NCI-H1092 treated with DMSO at 0.1 percent for 48 hours (cell line): ENCODE measurements around the gene CFAP90.

Source experiments
- DNase-seq: peaks from one replicate; lab custom pipeline; 2025; lab: John Stamatoyannopoulos, UW

Gene CFAP90

DNA sequence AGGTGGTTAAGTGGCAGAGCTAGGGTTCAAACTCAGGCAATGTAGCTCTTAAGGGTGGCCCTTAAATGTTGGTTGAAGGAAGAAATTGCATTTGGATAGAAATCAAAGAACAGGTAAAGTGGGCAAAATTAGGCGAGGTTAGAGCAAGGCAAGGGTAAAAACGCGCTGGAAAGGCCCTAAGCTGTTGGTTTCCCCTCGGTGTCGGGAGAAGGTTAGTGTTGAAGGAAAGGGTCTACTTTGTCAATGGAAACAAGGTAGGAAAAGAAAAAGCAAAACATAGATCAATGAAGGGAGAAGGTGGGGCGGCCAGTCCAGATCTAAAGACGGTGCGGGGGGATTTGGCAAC lies 17.5 kb upstream of the CFAP90 start:
- DNase-seq, result no peak

GRCh38 chr5:7867260-7867659 lies 16.3 kb upstream of the CFAP90 start:
- no peak for DNase-seq

- no peak for DNase-seq
Measured at GRCh38 chr5:7866196-7866595, 15.3 kb upstream of the CFAP90 start.

GRCh38 chr5:7857926-7858632 lies 7.1 kb upstream of the CFAP90 start:
- DNase-seq, result no peak

- DNase-seq, result no peak
Measured at GRCh38 chr5:7857361-7857760, 6.4 kb upstream of the CFAP90 start.

DNA sequence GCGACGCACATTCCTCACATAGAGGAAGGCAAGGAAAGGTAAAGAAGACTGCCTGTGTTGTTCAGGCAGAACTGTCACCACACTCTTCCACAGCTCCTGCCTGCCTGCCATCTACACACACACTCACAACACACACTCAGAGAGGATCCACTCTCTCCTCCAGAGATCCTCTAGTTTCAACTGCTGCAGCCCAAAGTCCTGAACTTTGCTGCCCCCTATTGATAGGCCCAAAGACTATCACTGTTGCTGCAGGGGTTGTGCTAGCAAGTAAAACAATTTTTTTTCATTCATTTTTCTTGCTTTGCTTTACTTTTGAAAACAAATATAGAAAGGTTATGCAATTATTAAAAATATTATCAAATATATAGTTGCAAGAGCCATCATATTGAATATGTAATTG lies 5.9 kb upstream of the CFAP90 start:
- DNase-seq, result peak; percentile 69

DNA sequence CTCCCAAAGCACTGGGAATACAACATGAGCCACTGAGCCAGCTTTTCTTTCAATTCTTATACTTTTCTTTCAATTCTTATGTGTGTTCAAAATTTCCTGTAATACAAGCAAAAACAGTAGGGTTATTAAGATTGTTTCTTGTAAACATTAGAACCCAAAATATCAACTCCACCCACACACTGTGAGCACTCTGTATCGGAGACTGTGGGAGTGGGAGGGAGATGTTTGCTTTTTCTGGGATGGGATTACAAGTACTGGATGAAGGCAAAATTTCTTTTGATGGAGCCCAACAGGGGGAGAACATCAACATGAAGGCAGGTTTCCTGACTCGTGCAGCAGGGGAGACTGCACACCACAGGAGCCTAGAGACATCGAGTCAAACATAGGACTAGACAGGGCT lies 4.7 kb upstream of the CFAP90 start:
- no peak for DNase-seq

DNA sequence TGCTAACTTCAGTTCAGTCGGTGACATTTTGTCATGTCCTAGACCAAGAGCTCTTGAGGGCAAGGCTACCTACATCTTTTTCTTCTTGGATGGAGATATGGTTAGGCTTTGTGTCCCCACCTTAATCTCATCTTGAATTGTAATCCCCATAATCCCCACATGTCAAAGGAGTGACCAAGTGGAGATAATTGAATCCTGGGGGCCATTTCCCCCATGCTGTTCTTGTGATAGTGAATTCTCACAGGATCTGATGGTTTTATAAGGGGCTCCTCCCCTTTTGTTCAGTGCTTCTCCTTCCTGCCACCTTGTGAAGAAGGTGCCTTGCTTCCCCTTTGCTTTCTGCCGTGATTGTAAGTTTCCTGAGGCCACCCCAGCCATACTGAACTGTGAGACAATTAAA lies 2.1 kb upstream of the CFAP90 start:
- DNase-seq, result no peak

GRCh38 chr5:7852542-7852941 lies 1.6 kb upstream of the CFAP90 start:
- DNase-seq, result no peak

GRCh38 chr5:7851617-7852289 lies 820 bp upstream of the CFAP90 start:
- DNase-seq, result no peak

DNA sequence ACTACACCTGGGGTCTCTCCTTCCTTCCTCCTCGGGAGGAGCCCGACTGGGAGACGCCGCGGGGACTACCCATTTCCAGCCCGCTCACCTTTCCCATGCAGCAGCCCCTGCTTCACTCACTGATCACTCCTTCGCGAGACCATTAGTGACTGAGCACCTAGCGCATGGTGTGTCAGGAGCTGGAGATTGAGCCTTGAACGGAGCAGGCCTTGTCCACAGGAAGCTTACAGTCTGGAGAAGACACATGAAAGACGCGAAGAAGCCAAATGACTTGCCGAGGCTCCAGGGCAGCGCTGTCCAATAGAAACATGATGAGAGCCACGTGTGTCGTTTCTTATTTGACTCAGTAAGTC lies 283 bp upstream of the CFAP90 start:
- no peak for DNase-seq

GRCh38 chr5:7849681-7850394 lies 1.1 kb downstream of the CFAP90 start:
- DNase-seq, result peak; percentile 32

GRCh38 chr5:7848296-7848695 lies 2.6 kb downstream of the CFAP90 start:
- no peak for DNase-seq

DNA sequence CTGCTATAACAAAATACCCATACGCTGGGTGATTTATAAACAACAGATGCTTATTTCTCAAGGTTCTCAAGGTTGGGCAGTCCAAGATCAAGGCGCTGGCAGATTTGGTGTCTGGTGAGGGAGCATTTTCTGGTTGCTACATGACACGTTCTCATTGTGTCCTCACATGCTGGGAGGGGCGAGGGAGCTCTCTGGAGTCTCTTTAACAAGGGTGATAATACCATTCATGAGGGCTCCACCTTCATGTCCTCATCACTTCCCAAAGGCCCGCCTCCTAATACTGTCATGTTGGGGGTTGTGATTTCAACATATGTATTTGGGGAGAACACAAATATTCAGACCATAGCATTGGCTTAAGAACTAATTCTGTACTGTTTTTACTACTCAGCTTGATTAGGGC lies 4.6 kb downstream of the CFAP90 start:
- DNase-seq, result no peak

GRCh38 chr5:7845557-7845956 lies 5.4 kb downstream of the CFAP90 start:
- no peak for DNase-seq

GRCh38 chr5:7844901-7845300 lies 6.0 kb downstream of the CFAP90 start:
- no peak for DNase-seq

DNA sequence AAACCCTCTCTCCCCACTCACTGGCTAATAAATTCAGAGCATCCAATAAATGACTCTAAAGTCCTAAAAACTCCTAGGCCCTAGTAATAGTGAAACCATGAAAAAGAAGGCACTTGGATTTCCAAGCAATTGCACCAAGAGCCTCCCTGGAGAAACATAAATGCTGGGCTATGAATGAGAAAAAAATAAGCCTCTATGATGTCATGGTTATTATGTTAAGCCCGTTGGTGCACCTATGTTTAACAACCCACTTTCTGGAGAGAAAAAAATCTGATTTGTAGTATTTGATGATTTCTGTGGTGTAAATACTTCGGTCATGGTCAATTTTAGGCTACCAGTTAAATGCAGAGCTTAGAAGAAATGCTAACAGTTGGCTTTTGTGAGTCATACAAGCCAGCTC lies 8.4 kb downstream of the CFAP90 start:
- DNase-seq, result no peak

DNA sequence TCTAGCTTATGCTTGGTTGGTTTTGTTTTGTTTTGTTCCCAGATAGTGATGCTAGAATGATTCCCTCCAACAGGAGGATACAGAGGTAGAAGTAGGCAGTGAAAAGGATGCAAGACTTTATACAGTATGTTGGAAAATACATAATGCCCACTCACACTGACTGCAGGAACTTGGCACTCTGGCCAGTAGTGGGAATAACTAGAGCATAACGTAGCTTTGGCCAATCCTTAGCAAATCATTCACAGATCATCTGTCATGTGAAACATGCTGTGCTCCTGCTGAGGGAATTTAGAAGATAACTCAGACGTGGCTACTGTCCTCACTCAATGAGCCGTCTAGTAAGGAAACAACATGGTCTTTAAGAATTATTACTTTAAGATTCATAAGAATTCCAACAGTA lies 13.5 kb downstream of the CFAP90 start:
- DNase-seq, result no peak

DNA sequence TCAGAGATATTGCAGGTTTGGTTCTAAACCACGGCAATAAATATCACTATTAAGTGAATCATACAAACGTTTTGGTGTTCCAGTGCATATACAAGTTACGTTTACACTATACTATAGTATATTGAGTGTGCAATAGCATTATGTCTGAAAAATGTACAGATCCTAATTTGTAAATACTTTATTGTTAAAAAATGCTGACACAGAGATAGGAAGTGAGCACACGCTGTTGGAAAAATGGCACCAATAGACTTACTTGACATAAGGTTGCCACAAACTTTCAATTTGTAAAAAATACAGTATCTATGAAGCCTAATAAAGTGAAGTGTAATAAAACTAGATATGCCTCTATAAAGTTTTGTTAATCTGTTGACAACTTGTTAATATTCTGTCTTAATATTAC lies 16.0 kb downstream of the CFAP90 start:
- DNase-seq, result no peak

DNA sequence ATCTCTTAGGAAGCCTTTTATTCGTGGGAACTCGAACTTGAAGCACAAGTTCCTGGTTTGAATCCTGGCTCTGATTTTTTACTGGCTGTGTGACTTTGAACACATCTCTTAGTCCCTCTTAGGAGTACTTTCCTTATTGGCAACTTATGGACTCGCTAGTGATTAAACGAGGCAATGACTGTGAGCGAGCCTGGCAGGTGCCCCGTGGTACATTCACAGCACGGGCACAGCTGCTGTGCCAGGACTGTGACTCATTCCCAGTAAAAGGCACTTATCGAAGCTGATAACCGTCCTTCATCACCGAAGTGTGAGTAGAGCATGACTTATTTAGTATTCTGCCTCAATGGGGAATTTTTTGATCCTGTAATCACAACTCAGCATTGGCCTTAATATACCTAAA lies 22.7 kb downstream of the CFAP90 start:
- DNase-seq, result peak; percentile 29

GRCh38 chr5:7827610-7828009 lies 23.3 kb downstream of the CFAP90 start:
- no peak for DNase-seq

DNA sequence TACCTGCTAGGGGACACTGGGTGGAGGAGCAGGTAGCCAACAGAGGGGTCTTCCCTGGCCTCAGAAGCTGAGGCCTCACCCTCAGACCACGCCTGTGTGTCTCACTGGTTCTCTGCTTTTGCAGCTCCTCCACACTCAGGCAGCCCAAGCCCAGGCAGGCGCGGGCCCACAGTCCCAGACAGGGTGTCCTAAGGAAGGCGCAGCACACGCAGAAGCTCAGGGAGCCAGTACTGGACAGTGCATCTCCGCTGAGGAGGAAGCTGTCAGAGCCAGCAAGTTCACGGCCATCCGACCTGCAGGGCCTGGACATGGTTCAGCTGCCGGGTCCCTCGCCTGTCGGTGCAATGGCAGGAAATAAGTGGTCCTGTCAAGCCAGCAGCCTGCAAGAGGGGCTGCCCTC lies 25.3 kb downstream of the CFAP90 start:
- DNase-seq, result no peak

- DNase-seq, result no peak
Measured at GRCh38 chr5:7824995-7825394, 25.9 kb downstream of the CFAP90 start.

GRCh38 chr5:7823594-7823993 lies 27.3 kb downstream of the CFAP90 start:
- no peak for DNase-seq
